Neuronal stem cell (in vitro differentiated cells): ENCODE measurements around the gene TBRG4.

Source experiments
- DNase-seq: peaks from one replicate; pipeline ENCODE4 v3.0.0-alpha.2; 2013; ENCODE audit warnings: low spot score
- H2AFZ ChIP-seq: one replicate; pipeline ENCODE4 v1.6.1; 2013; ENCODE audit warnings: mild to moderate bottlenecking, low read length, inconsistent platforms
- H2AK5ac ChIP-seq: 2 replicates; pipeline ENCODE4 v1.6.1; 2013; ENCODE audit warnings: low read depth, mild to moderate bottlenecking, inconsistent platforms, low read length, moderate library complexity, mixed read lengths
- H2BK120ac ChIP-seq: 2 replicates; pipeline ENCODE4 v1.6.1; 2013; ENCODE audit warnings: low read depth, mild to moderate bottlenecking, inconsistent platforms, low read length, moderate library complexity, mixed read lengths
- H2BK12ac ChIP-seq: one replicate; pipeline ENCODE4 v1.6.1; 2013; ENCODE audit warnings: low read length, inconsistent platforms
- H2BK15ac ChIP-seq: 2 replicates; pipeline ENCODE4 v1.6.1; 2013; ENCODE audit warnings: mild to moderate bottlenecking, low read length, inconsistent platforms, mixed read lengths
- H2BK5ac ChIP-seq: one replicate; pipeline ENCODE4 v1.6.1; 2013; ENCODE audit warnings: inconsistent platforms, mild to moderate bottlenecking, low read length, moderate library complexity
- H3K14ac ChIP-seq: one replicate; pipeline ENCODE4 v1.6.1; 2013; ENCODE audit warnings: low read length, inconsistent platforms
- H3K18ac ChIP-seq: 2 replicates; pipeline ENCODE4 v1.6.1; 2013; ENCODE audit warnings: low read length, inconsistent platforms
- H3K23ac ChIP-seq: 2 replicates; pipeline ENCODE4 v1.6.1; 2013; ENCODE audit warnings: low read depth, mild to moderate bottlenecking, mixed read lengths, low read length, inconsistent platforms; ENCODE audit not compliant: poor library complexity
- H3K27ac ChIP-seq: replicated peaks from 3 replicates; pipeline ENCODE4 v1.5.1; 2013; ENCODE audit warnings: low read length, inconsistent platforms
- H3K27me3 ChIP-seq, 3 experiments: 2 replicates each; pipeline ENCODE4 v1.6.1; 2013; ENCODE audit warnings: low read length in 3 of 3, mild to moderate bottlenecking in 2 of 3, inconsistent platforms in 1 of 3, low read depth in 1 of 3, mixed read lengths in 1 of 3, moderate library complexity in 1 of 3; ENCODE audit not compliant: control insufficient read depth in 3 of 3, insufficient read depth in 3 of 3
- H3K36me3 ChIP-seq, 2 donors: replicated peaks in 1 of 2; 2 replicates each; pipeline ENCODE4 v1.6.1; 2013; ENCODE audit warnings: low read length in 2 of 2; ENCODE audit not compliant: control insufficient read depth in 2 of 2, insufficient read depth in 2 of 2
- H3K4ac ChIP-seq: 2 replicates; pipeline ENCODE4 v1.6.1; 2013; ENCODE audit warnings: inconsistent platforms, mild to moderate bottlenecking, low read length, moderate library complexity
- H3K4me1 ChIP-seq, 2 donors: 1 replicate in 1 of 2; 2 replicates in 1 of 2; pipeline ENCODE4 v1.6.1; 2013; ENCODE audit warnings: low read length in 2 of 2, low read depth in 1 of 2; ENCODE audit not compliant: control insufficient read depth in 2 of 2, insufficient read depth in 1 of 2
- H3K4me2 ChIP-seq: one replicate; pipeline ENCODE4 v1.6.1; 2013; ENCODE audit warnings: mild to moderate bottlenecking, low read length, inconsistent platforms; ENCODE audit not compliant: insufficient read depth, poor library complexity, severe bottlenecking
- H3K4me3 ChIP-seq, 2 donors: 2 replicates each; pipeline ENCODE4 v1.5.1; 2013; ENCODE audit warnings: low read length in 2 of 2, mild to moderate bottlenecking in 2 of 2, inconsistent platforms in 1 of 2, moderate library complexity in 1 of 2
- H3K79me1 ChIP-seq: one replicate; pipeline ENCODE4 v1.6.1; 2013; ENCODE audit warnings: low read depth, mild to moderate bottlenecking, inconsistent platforms, low read length, moderate library complexity
- H3K9ac ChIP-seq: one replicate; pipeline ENCODE4 v1.6.1; 2013; ENCODE audit warnings: mild to moderate bottlenecking, low read depth, low read length, inconsistent platforms; ENCODE audit not compliant: poor library complexity
- H3K9me3 ChIP-seq, 2 donors: replicated peaks in 1 of 2; 2 replicates each; pipeline versions ENCODE3 to v1.6.1; 2013; ENCODE audit warnings: low read length in 2 of 2, mild to moderate bottlenecking in 2 of 2, inconsistent platforms in 1 of 2, low read depth in 1 of 2, mixed read lengths in 1 of 2, moderate library complexity in 1 of 2; ENCODE audit not compliant: control insufficient read depth in 2 of 2, insufficient read depth in 1 of 2
- H4K8ac ChIP-seq: one replicate; pipeline ENCODE4 v1.6.1; 2013; ENCODE audit warnings: low read depth, mild to moderate bottlenecking, inconsistent platforms, low read length, moderate library complexity
- H4K91ac ChIP-seq: one replicate; pipeline ENCODE4 v1.6.1; 2013; ENCODE audit warnings: low read length, low read depth, mild to moderate bottlenecking, inconsistent platforms; ENCODE audit not compliant: poor library complexity
- WGBS, 2 donors: extraction: QIAGEN DNeasy Blood & Tissue Kit; methylation state at CpG; one replicate each; pipeline ENCODE4 v1.1.7; 2013; ENCODE audit warnings: missing lambda C conversion rate in 2 of 2, mixed read lengths in 1 of 2; ENCODE audit not compliant: insufficient read length in 2 of 2, insufficient replicate concordance in 1 of 2; ENCODE audit errors: extremely low coverage in 2 of 2; 5-methylcytosine and 5-hydroxymethylcytosine counted together

TBRG4 gene

GRCh38 chr7:45057878-45058277, 53.6 kb downstream of the TBRG4 start:
- H3K9me3 ChIP-seq, result peaks cover 0 to 3% of the 10 kb centered on the region in 2 donors
- no peaks in the 10 kb centered on the region for H3K4me1 ChIP-seq
- H2AK5ac ChIP-seq, result no peak overlapping the region
- H3K27me3 ChIP-seq, result no peaks in the 10 kb centered on the region
- H3K4me3 ChIP-seq, result no peak overlapping the region
- H2AFZ ChIP-seq, result no peak overlapping the region
- no peak overlapping the region for H2BK15ac ChIP-seq
- H4K91ac ChIP-seq, result no peak overlapping the region
- peaks cover 2 to 19% of the 10 kb centered on the region in 2 donors for H3K36me3 ChIP-seq
- no peak overlapping the region for H3K4me2 ChIP-seq
- no peak overlapping the region for H4K8ac ChIP-seq
- no peak overlapping the region for H3K4ac ChIP-seq
- H3K27ac ChIP-seq, result no peak overlapping the region
- DNase-seq, result no peak
- no peak overlapping the region for H3K9ac ChIP-seq
- no peak overlapping the region for H3K18ac ChIP-seq
- H2BK12ac ChIP-seq, result no peak overlapping the region
- no CpG with 5 or more reads among the region's 5 CpGs for WGBS, 2 donors
- peaks cover 3% of the 10 kb centered on the region for H3K79me1 ChIP-seq
- no peak overlapping the region for H3K23ac ChIP-seq
- no peak overlapping the region for H3K14ac ChIP-seq
- H2BK120ac ChIP-seq, result no peak overlapping the region
- no peak overlapping the region for H2BK5ac ChIP-seq

DNA sequence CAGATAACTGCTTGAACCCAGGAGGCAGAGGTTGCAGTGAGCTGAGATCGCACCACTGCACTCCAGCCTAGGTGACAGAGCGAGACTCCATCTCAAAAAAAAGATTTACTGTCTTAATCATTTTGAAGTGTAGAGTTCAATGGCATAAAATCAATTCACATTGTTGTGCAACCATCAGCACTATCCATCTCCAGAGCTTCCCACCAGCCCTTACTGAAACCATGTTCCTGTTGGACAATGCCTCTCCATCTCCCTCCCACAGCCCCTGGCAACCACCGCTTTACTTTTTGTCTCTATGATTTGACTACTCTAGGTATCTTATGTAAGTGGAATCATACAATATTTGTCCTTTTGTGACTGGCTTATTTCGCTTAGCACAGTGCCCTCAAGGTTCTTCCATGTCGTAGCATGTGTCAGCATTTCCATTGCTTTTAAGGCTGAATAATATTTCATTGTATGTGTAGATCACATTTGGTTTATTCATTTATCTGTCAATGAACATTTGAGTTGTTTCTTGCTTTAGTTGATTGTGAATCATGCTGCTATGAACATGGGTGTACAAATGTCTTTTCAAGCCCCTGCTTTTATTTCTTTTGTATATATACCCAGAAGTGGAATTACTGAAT, 55.8 kb downstream of the TBRG4 start:
- H3K23ac ChIP-seq, result no peak overlapping the region
- no peak overlapping the region for H2BK120ac ChIP-seq
- no peak overlapping the region for H3K4ac ChIP-seq
- no peak overlapping the region for H2BK15ac ChIP-seq
- H3K4me1 ChIP-seq, result no peaks in the 10 kb centered on the region
- H3K9ac ChIP-seq, result no peak overlapping the region
- H3K4me2 ChIP-seq, result no peak overlapping the region
- no peak overlapping the region for H3K4me3 ChIP-seq
- no peak overlapping the region for H3K14ac ChIP-seq
- H3K18ac ChIP-seq, result no peak overlapping the region
- no peak overlapping the region for H4K8ac ChIP-seq
- H3K36me3 ChIP-seq, result peaks cover 6 to 23% of the 10 kb centered on the region in 2 donors
- no peak for DNase-seq
- no peak overlapping the region for H2BK12ac ChIP-seq
- no peak overlapping the region for H3K27ac ChIP-seq
- H2BK5ac ChIP-seq, result no peak overlapping the region
- no CpG with 5 or more reads among the region's 5 CpGs for whole genome bisulfite sequencing, 2 donors
- H2AFZ ChIP-seq, result no peak overlapping the region
- H4K91ac ChIP-seq, result no peak overlapping the region
- peaks cover 0 to 3% of the 10 kb centered on the region in 2 donors for H3K9me3 ChIP-seq
- H3K79me1 ChIP-seq, result peaks cover 5% of the 10 kb centered on the region
- H2AK5ac ChIP-seq, result no peak overlapping the region
- H3K27me3 ChIP-seq, result no peaks in the 10 kb centered on the region

- WGBS, 2 donors, result no CpG with 5 or more reads among the region's 5 CpGs
- no peak overlapping the region for H2AFZ ChIP-seq
- no peaks in the 10 kb centered on the region for H3K4me1 ChIP-seq
- peaks cover 5% of the 10 kb centered on the region for H3K79me1 ChIP-seq
- H2BK120ac ChIP-seq, result no peak overlapping the region
- H3K9ac ChIP-seq, result no peak overlapping the region
- no peak overlapping the region for H4K8ac ChIP-seq
- H3K23ac ChIP-seq, result no peak overlapping the region
- no peak overlapping the region for H3K18ac ChIP-seq
- no peak overlapping the region for H3K27ac ChIP-seq
- no peak overlapping the region for H3K4me2 ChIP-seq
- no peak for DNase-seq
- H3K14ac ChIP-seq, result no peak overlapping the region
- H3K4ac ChIP-seq, result no peak overlapping the region
- H2BK12ac ChIP-seq, result no peak overlapping the region
- H3K27me3 ChIP-seq, result no peaks in the 10 kb centered on the region
- no peak overlapping the region for H4K91ac ChIP-seq
- H2AK5ac ChIP-seq, result no peak overlapping the region
- peaks cover 0 to 3% of the 10 kb centered on the region in 2 donors for H3K9me3 ChIP-seq
- H3K36me3 ChIP-seq, result peaks cover 6 to 30% of the 10 kb centered on the region in 2 donors
- H2BK15ac ChIP-seq, result no peak overlapping the region
- H2BK5ac ChIP-seq, result no peak overlapping the region
- no peak overlapping the region for H3K4me3 ChIP-seq
These were observed 56.5 kb downstream of the TBRG4 start for GRCh38 chr7:45055016-45055415.

GRCh38 chr7:45054442-45054841, 57.1 kb downstream of the TBRG4 start:
- Histone ChIP-seq H3K9me3 (peaks cover 0 to 3% of the 10 kb centered on the region in 2 donors), H3K4ac (no peak overlapping the region), H2AFZ (no peak overlapping the region), H4K8ac (no peak overlapping the region), H3K27ac (no peak overlapping the region), H3K9ac (no peak overlapping the region), H3K79me1 (peaks cover 5% of the 10 kb centered on the region), H2BK15ac (no peak overlapping the region), H2AK5ac (no peak overlapping the region), H3K23ac (no peak overlapping the region), H2BK120ac (no peak overlapping the region), H3K27me3 (no peaks in the 10 kb centered on the region), H3K18ac (no peak overlapping the region), H3K4me2 (no peak overlapping the region), H3K36me3 (peaks cover 6 to 35% of the 10 kb centered on the region in 2 donors), H2BK5ac (no peak overlapping the region), H4K91ac (no peak overlapping the region), H2BK12ac (no peak overlapping the region), H3K14ac (no peak overlapping the region), H3K4me1 (no peaks in the 10 kb centered on the region), H3K4me3 (no peak overlapping the region)
- no CpG with 5 or more reads among the region's 3 CpGs for WGBS, 2 donors
- DNase-seq, result no peak
